Activated naive CD8-positive, alpha-beta T cell treated with anti-CD3 and anti-CD28 coated beads, Interleukin-2, amount 50 U/mL, for 16 hours (primary cell): ENCODE measurements around the gene GIPC2.
"Not testable (repeated sequence)": the region's sequence is repeated elsewhere in the genome, so short reads cannot be mapped to it uniquely, and the experiment has no call there.

ENCODE experiments used
- DNase-seq: peaks from one replicate; pipeline ENCODE4 v3.0.0-alpha.2; 2020; ENCODE audit warnings: low read depth, low spot score

Gene GIPC2

DNA sequence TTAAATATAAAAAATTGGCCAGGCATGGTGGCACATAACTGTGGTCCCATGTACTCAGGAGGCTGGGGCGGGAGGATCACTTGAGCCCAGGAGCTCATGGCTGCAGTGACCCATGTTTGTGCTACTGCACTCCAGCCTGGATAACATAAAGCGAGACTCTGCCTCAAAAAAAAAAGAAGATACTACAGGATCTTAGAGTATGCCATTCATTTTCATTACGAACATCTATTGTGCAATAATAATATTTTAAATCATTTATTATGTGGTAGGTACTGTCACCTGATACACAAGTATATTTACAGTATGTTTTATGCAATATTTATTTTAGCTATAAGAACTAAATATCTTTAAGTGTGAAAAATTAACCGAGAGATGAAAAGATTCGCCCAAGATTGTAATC is 9.3 kb upstream of the GIPC2 start:
- DNase-seq: no peak

DNA sequence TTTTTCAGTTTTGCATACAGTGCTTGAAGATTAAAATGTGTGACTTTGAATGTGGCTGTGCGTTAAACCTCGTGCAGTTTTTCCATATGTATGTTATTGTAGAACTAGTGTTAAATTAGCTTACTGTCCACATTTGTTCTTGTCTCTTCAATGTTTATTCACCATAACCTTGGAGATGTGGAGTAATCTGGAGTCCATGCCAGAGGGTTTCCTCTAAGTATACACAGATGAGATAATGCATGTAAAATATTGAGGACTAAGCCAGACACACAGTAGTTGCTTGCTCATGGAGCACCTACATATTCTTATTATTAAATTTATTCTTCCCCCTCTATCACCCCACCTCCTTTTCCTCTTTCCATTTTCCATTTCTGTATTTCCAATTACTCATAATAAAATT is 7.7 kb upstream of the GIPC2 start:
- no peak for DNase-seq

DNA sequence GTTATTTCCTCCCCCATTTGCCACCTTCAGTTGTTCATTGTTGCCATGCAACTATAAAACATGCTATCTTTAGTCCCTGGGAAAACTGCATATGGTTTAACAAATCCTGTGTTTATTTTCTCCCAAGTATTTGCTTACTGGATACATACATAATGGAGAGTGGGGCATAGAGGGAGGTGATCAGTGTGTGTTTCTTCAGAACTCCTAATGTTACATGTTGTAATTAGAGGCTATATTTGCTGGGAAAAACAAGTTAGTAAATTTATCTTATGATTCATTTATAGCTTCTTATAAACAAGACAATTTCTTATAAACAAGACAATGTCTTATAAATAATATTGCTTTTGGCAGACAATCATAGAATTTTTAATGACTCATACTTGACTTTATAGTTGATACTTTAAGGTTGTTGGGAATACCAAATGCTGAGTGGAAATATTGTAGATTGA is 7.3 kb upstream of the GIPC2 start:
- no peak for DNase-seq

GRCh38 chr1:78040484-78041089 is 5.2 kb upstream of the GIPC2 start:
- DNase-seq: no peak

DNA sequence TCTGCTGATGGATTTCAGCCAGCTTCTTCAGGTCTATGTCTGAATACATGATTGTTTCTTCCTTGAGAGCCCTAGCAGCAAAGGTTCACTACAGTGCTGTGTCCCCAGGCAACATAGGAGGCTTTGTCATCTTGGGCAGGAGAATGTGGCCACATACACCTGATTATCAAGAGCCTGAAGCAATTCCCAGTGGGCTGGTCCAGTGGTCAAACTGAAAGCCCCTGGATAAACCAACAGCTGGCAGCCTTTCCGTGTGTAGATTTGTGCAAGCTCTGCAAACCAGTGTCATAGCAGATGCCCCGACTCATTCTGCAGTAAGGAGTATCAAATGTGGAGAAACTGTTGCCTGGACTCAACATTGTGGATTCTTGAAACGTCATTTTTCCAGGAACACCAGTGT is 2.3 kb upstream of the GIPC2 start:
- DNase-seq: no peak

DNA sequence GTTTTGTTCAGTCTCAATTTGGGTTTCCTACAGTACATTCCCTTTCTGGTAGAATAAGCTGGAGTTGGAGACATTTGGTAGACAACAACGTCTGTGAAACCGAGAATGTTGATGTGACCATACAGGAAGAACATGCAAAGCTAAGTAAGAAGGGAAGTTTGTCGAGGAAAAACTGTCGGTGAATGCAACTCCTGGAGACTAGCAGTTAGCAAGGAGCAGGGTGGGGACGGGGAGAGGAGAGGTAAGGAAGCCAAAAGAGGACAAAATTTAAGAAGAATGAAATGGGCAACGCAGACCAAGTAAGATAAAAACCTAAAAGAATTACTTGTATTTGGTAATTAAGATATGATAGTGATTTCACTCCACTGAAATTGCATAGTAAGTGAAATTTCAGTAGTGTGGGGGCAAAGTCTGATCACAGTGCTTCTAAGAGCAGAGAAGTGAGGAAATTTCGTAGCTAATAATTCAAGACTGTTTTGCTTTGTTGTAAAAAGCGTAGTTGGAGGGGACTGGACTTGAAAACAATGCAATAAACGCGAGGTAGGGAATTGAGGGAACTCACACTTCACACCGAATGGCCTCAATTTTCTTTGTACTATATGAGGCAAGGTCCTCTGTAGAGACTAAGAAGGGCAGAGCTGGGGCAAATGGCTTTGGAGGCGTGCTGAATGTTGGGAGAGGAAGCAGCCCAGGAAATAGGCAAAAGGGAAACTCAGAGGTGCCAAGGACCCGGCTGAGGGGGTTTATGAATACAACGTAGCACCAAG is 787 bp upstream of the GIPC2 start:
- no peak for DNase-seq

- no peak for DNase-seq
Observed at GRCh38 chr1:78045563-78045925, 222 bp upstream of the GIPC2 start.

DNA sequence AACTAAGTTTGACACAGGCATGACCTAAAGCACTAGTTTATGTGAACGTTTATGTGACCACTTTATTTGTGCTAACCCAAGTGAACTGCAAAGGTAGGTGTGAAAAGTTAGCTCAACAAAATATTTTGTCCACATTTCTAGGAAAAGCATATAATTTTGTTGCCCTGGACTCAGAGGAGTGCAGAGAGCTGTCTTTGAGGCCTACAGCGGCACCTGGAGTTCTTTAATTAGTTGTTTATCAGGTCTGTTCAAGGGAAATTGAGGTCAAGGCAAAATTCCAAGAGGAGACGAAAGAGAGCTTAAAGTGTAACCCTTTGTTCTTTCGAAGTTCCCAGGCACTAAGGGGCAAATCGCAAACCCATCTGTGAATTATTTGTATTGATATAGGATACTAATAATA is 1.3 kb downstream of the GIPC2 start:
- DNase-seq: no peak

GRCh38 chr1:78047631-78048030 is 1.9 kb downstream of the GIPC2 start:
- DNase-seq: no peak

DNA sequence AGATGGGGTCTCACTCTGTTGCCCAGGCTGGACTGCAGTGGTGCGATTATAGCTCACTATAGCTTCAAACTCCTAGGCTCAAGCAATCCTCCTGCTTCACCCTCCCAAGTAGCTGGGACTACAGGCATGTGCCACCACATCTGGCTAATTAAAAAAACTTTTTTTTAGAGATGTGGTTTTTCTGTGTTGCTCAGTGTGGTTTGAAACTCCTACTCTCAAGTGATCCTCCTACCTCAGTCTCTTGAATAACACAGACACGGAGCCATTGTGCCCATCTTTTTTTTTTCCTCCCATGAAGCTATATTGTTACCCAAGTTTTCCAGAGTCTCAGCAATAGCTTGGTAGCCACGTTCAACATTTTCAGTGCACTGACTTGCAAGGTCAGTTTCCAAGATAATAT is 2.7 kb downstream of the GIPC2 start:
- DNase-seq: no peak

DNA sequence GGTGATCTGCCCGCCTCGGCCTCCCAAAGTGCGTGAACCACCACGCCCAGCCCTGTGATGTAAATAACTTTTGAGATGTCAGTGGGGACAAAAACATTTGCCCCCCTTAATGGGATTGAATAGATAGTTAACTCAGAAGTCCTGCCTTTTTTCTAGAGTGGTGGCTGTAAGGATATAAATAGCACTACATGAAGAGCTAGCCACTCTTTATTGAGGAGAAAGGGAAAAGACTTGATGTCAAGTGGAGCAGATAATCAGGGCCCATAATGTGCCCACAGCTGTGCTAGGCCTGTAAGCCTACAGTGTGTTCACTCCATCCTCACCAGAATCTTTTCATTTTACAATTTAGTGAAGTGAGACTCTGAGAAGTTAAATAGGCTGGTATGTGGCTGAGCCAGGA is 3.6 kb downstream of the GIPC2 start:
- no peak for DNase-seq

- no peak for DNase-seq
Observed at GRCh38 chr1:78051005-78051404, 5.2 kb downstream of the GIPC2 start.

DNA sequence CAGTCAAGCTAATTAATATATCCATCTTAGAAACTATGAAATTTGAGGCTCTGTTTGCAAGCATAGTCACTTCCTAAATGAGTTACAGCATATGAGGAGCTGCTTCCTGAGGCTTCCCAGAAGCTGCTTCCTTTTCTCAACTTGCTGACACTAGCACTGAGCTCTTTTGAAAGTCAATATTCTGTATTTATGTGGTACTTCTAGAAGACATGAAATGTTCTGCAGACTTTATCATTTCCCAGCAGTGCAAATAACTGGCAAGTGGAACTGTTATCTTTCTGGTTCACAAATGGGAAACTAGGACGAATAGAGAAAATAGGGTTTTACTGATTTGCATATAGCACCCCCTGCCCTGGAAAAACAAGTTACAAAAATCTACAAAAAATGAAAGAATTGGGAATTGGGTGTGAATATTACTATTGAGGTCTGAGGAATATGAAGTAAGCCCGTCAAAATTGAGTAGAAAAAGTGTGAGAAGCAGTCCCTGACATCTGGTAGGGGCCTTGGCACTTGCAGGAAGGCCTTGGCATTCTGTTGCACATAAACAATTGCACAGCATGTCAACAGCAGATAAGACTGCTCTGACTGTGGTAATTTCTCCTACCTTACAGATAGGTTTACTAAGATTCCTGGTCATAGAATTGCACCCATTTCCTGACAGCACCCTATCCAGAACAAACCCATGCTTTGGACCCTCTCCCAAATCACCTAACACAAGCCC is 7.1 kb downstream of the GIPC2 start:
- no peak for DNase-seq

GRCh38 chr1:78053498-78053897 is 7.7 kb downstream of the GIPC2 start:
- DNase-seq: no peak

DNA sequence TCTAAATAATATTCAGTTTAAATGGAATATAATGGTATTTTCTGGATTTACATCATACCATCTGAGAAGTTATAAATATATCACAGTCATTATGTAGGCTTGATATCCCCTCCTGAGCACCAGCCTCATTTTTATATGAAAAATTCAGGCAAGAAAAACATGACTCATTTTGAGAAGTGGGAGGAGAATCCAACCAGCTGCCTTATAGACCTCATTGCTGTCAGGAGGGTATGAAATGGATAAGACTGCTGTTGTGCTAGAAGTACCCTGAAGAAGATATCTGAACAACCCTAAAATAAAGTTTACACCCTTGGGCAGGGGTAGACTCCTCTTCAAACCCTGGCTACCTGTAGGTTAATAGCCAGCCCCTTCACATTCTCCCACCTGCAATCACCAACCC is 8.8 kb downstream of the GIPC2 start:
- no peak for DNase-seq

DNA sequence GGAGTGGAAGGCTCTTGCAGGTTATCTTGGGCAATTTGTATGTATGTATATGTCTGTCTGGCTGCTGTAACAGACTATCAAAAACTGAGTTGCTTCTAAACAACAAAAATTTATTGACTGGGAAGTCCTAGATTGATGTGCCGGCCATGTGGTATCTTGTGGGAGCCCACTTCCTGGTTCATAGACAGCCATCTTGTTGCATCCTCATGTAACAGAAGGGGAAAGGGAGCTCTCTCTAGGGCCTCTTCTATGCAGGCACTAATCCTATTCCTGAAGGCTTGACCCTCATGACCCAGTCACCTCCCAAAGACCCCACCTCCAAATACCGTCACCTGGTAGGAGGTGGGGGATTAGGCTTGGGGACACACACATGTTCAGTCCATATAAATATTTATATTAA is 9.2 kb downstream of the GIPC2 start:
- no peak for DNase-seq

GRCh38 chr1:78055565-78056132 is 9.9 kb downstream of the GIPC2 start:
- DNase-seq: no peak

- DNase-seq: no peak
Observed at GRCh38 chr1:78058670-78059069, 12.9 kb downstream of the GIPC2 start.

- DNase-seq: no peak
Observed at GRCh38 chr1:78060857-78061563, 15.2 kb downstream of the GIPC2 start.

GRCh38 chr1:78061825-78062523 is 16.2 kb downstream of the GIPC2 start:
- DNase-seq: no peak

- DNase-seq: not testable (repeated sequence)
Observed at GRCh38 chr1:78064886-78065285, 19.1 kb downstream of the GIPC2 start.
